Right lobe of liver (tissue), 6 donors: ENCODE measurements around the gene FASTKD3. TPM values are rescaled to one million over a fixed set of nuclear protein-coding genes. Genes with fewer than 3 reads are reported as not detected.

Experiments
- ATAC-seq, 4 donors: fragments of 200-7000 bp; cut with Tn5 transposase; one replicate each; pipeline ENCODE4 v1.9.1; 2020; ENCODE audit warnings: mild to moderate bottlenecking in 4 of 4, moderate library complexity in 4 of 4
- DNase-seq, 3 donors: peaks; one replicate each; pipeline ENCODE4 v3.0.0-alpha.2; 2020
- H3K27ac ChIP-seq, 3 donors: fragments of 200-600 bp; one replicate each; pipeline ENCODE4 v1.8.0; 2022
- H3K27me3 ChIP-seq, 2 donors: fragments of 200-600 bp; one replicate each; pipeline ENCODE4 v1.8.0; 2022
- H3K36me3 ChIP-seq, 4 donors: fragments of 200-600 bp; sonication (generic) in 1 of 4; one replicate each; pipeline versions ENCODE4 v1.5.1 to v1.8.0; 2017 to 2022; ENCODE audit warnings: control low read depth in 1 of 4
- H3K4me1 ChIP-seq, 4 donors: fragments of 200-600 bp; sonication (generic) in 1 of 4; one replicate each; pipeline versions ENCODE4 v1.5.1 to v1.8.0; 2017 to 2022; ENCODE audit warnings: control low read depth in 1 of 4
- H3K4me3 ChIP-seq, 3 donors: fragments of 200-600 bp; one replicate each; pipeline ENCODE4 v1.8.0; 2022
- H3K9me3 ChIP-seq, 4 donors: fragments of 200-600 bp; sonication (generic) in 1 of 4; one replicate each; pipeline versions ENCODE4 v1.5.1 to v1.8.0; 2017 to 2022; ENCODE audit warnings: control low read depth in 1 of 4
- CTCF ChIP-seq, 4 donors: fragments of 200-600 bp in 3 of 4; fragments of 450-650 bp in 1 of 4; IDR thresholded peaks; one replicate each; pipeline versions ENCODE4 v1.5.1 to v1.8.0; 2016 to 2022; ENCODE audit warnings: antibody characterized with exemption in 4 of 4, mild to moderate bottlenecking in 2 of 4
- POLR2A ChIP-seq: fragments of 450-650 bp; IDR thresholded peaks from one replicate; pipeline ENCODE4 v1.6.1; 2017; ENCODE audit warnings: antibody characterized with exemption, mild to moderate bottlenecking
- WGBS: methylation state at CpG from one replicate; pipeline ENCODE4 v1.1.6; 2018; ENCODE audit warnings: low coverage, low lambda C conversion rate; ENCODE audit not compliant: insufficient coverage; ENCODE audit errors: missing lambda C conversion rate; 5-methylcytosine and 5-hydroxymethylcytosine counted together
- intact Hi-C, 2 donors: fragments of 100-400 bp; cut with DNase I; formaldehyde crosslinking; loops; one replicate each; pipeline versions ENCODE4 v1.11.2 to v1.14.1; 2022
- total RNA-seq, 6 experiments: library from RNA; depleted of rRNA in 2 of 6; stranded (reverse); fragments of >200 nt in 2 of 6; fragmentation: NEBNext Ultra II Directional in 3 of 6; extraction: Animal tissue kit (Norgen Biotek cat#: 25700) in 3 of 6; gene quantifications; one replicate each; pipeline versions ENCODE4 v1.1.0 to v1.2.4, GENCODE V29; 2016 to 2023
- donor health status: DM: no; HTN: yes; CAD: no.
- donor health status: DM: no; HTN: no; CAD: no.
- donor health status: DM: no; HTN: no; CAD: no.
- donor health status: DM: no; HTN: yes; CAD: no.
- donor health status: DM: no; HTN: yes; CAD: no.

Gene FASTKD3
- total RNA-seq, 6 experiments from 2014 or later, result 3.8 to 9.6 (median 6.1) TPM

- H3K36me3 ChIP-seq, result no peaks in the 10 kb centered on the region
- no peak overlapping the region for H3K27ac ChIP-seq
- H3K9me3 ChIP-seq, result no peaks in the 10 kb centered on the region
- DNase-seq, result no peak
- ATAC-seq, result no peak
- H3K4me3 ChIP-seq, result no peak overlapping the region
- no peaks in the 10 kb centered on the region for H3K27me3 ChIP-seq
- intact Hi-C loops, result no loop called here
- TF ChIP-seq CTCF (IDR thresholded peaks at IDR 0.05) (no peak), POLR2A (no peak)
- WGBS, result 47% methylated on average over 5 of the region's 5 CpGs
- no peaks in the 10 kb centered on the region for H3K4me1 ChIP-seq
Measured at GRCh38 chr5:7811715-7812114, 57.1 kb downstream of the FASTKD3 start.

Other genes with a start within 250 kb of the FASTKD3 start
- under 1 TPM in 4 of 6 experiments, not detected in 2; 0.10 to 0.64 (median 0.41) TPM for gene CFAP90, start 17.9 kb downstream of the FASTKD3 start, total RNA-seq
- gene MTRR, start 117 bp upstream of the FASTKD3 start, total RNA-seq, result 10 to 100 TPM; 31.5 to 42.1 (median 36.7) TPM